NOMO-1 (cell line): ENCODE results near the gene ADGRG7.

Experiments used
- DNase-seq, 2 experiments: peaks; one replicate each; lab custom pipeline; 2025; ENCODE audit not compliant: unreplicated experiment in 2 of 2; lab: John Stamatoyannopoulos, UW

The ADGRG7 gene

GRCh38 chr3:100732435-100732834, 123.0 kb downstream of the ADGRG7 start:
- DNase-seq = no peak

- DNase-seq = no peak
These were observed 127.9 kb downstream of the ADGRG7 start for GRCh38 chr3:100737334-100737733.

- DNase-seq = no peak
These were observed 130.8 kb downstream of the ADGRG7 start for GRCh38 chr3:100740207-100740606.

GRCh38 chr3:100743535-100743934, 134.1 kb downstream of the ADGRG7 start:
- DNase-seq = no peak

DNA sequence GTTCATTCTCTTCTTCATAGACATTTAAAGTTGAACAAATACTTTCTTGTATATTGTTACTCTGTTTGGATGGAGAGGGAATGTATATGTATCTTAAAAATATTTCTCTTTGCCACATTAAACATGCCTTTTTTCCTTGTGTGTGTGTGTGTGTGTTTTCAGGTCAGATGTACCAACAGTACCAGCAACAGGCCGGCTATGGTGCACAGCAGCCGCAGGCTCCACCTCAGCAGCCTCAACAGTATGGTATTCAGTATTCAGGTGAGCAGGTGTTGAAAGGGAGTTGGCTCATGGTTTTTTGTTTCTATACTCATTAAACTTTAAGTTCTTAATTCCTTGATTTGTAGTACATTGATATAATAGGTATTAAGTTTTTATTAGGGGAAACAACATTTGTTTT, 135.3 kb downstream of the ADGRG7 start:
- no peak for DNase-seq
